DOHH2 (cell line): Measurements from ENCODE around the gene MUL1.

Experiments used
- H3F3A ChIP-seq: fragments of 200-600 bp; sonication (generic), shearing (Covaris generic); 2 replicates; pipeline ENCODE4 v1.6.0; 2016; ENCODE audit warnings: antibody characterized with exemption, mild to moderate bottlenecking; ENCODE audit not compliant: control insufficient read depth, insufficient read depth
- H3K27ac ChIP-seq: fragments of 200-600 bp; sonication (generic); 2 replicates; pipeline ENCODE4 v1.5.1; 2014; ENCODE audit warnings: low read depth, mild to moderate bottlenecking, low read length, moderate library complexity
- H3K27me3 ChIP-seq: fragments of 200-600 bp; sonication (generic); 2 replicates; pipeline ENCODE4 v1.6.1; 2014; ENCODE audit warnings: mild to moderate bottlenecking, low read length, mixed read lengths; ENCODE audit not compliant: control insufficient read depth
- H3K36me3 ChIP-seq: fragments of 200-600 bp; sonication (generic); 2 replicates; pipeline ENCODE4 v1.6.1; 2014; ENCODE audit warnings: mild to moderate bottlenecking, low read length, moderate library complexity, mixed read lengths; ENCODE audit not compliant: control insufficient read depth
- H3K4me1 ChIP-seq: fragments of 200-600 bp; sonication (generic); 2 replicates; pipeline ENCODE4 v1.6.1; 2014; ENCODE audit warnings: mild to moderate bottlenecking, low read length, mixed read lengths; ENCODE audit not compliant: control insufficient read depth
- H3K4me2 ChIP-seq: fragments of 200-600 bp; sonication (generic); 2 replicates; pipeline ENCODE4 v1.6.0; 2014; ENCODE audit warnings: mild to moderate bottlenecking, low read length, moderate library complexity
- H3K4me3 ChIP-seq: fragments of 200-600 bp; sonication (generic); 2 replicates; pipeline ENCODE4 v1.5.1; 2014; ENCODE audit warnings: mild to moderate bottlenecking, low read length, mixed read lengths
- H3K79me2 ChIP-seq: fragments of 200-600 bp; sonication (generic); 2 replicates; pipeline ENCODE4 v1.6.1; 2014; ENCODE audit warnings: mild to moderate bottlenecking, low read length, mixed read lengths; ENCODE audit not compliant: control insufficient read depth
- H3K9me2 ChIP-seq: fragments of 200-600 bp; sonication (generic); replicated peaks from 2 replicates; pipeline ENCODE4 v1.6.1; 2014; ENCODE audit warnings: mild to moderate bottlenecking, low read length, mixed read lengths; ENCODE audit not compliant: control insufficient read depth
- H3K9me3 ChIP-seq: fragments of 200-600 bp; sonication (generic); 2 replicates; pipeline ENCODE4 v1.6.1; 2014; ENCODE audit warnings: antibody characterized with exemption, low read length, mixed read lengths; ENCODE audit not compliant: control insufficient read depth, insufficient read depth
- H4K20me1 ChIP-seq: fragments of 200-600 bp; sonication (generic); 2 replicates; pipeline ENCODE4 v1.6.0; 2014; ENCODE audit warnings: low read depth, mild to moderate bottlenecking, antibody characterized with exemption, low read length, moderate library complexity; ENCODE audit not compliant: control insufficient read depth, insufficient read depth
- EZH2phosphoT487 ChIP-seq: fragments of 200-600 bp; sonication (generic); IDR thresholded peaks from 2 replicates; pipeline ENCODE4 v1.6.1; 2017; ENCODE audit warnings: borderline replicate concordance, mild to moderate bottlenecking, antibody characterized with exemption, low read length, moderate library complexity, mixed read lengths
- TF ChIP-seq, protein P1 (sequence below): fragments of 200-600 bp; sonication (generic); IDR thresholded peaks from one replicate; pipeline ENCODE4 v1.5.1; 2014; ENCODE audit warnings: antibody characterized with exemption, mild to moderate bottlenecking, low read depth, low read length; ENCODE audit not compliant: poor library complexity, severe bottlenecking

The MUL1 gene

DNA sequence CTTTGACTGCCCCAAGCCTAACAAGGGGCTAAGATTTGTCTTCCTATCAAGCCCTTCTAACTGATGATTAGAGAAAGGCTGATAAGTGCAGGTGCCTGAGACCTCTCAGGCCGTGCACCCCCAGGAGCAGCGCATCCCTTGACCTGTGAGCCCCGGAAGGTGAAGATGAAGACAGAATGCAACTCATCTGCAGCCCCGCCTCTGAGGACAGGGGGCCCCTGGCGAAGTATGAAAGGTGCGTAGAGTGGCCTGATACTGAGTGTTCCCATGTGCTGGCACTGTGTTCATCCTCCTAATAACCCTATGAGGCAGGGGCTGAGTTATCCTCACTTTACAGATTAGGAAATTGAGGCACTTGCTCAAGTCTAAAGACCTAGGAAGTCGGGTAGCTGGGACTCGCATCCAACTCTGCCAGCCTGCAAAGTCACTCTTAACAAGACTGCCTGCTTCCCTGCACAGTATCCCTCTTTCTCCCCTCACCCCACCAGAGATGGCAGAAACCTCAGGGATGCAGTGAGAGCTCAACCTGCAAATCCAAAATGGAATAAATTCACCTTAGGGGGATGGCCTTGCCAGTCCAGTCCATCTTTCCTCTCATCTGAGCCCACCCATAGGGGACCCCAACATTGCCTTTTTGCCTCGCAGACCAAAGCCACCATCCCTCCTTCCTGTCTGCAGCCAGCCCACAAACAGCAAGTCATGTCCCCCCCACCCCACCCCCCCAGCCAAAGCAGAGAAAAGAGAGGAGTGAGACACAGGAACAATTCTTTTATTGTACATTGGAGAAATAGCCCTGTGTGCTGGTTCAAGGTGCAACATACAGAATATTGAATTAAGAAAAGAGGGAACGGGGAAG lies 26.1 kb downstream of the MUL1 start:
- peaks cover 62% of the 10 kb centered on the region for H3K27me3 ChIP-seq

GRCh38 chr1:20480951-20481617 lies 26.9 kb downstream of the MUL1 start:
- H3K27me3 ChIP-seq: peaks cover 60% of the 10 kb centered on the region
- no peak overlapping the region for H3K4me2 ChIP-seq

More for the DNA sequence above, 26.1 kb downstream of the MUL1 start:
- Histone ChIP-seq H4K20me1 (no peaks in the 10 kb centered on the region), H3K4me2 (no peak overlapping the region), H3K79me2 (no peaks in the 10 kb centered on the region), H3K4me1 (0 out of 2 replicates have a peak, but pooled peaks cover 2% of the 10 kb centered on the region), H3K9me2 (no peaks in the 10 kb centered on the region), H3F3A (no peaks in the 10 kb centered on the region), H3K4me3 (no peak overlapping the region), H3K9me3 (no peaks in the 10 kb centered on the region), H3K27ac (no peak overlapping the region), H3K36me3 (no peaks in the 10 kb centered on the region)
- no peak for TF ChIP-seq EZH2phosphoT487
- TF ChIP-seq, protein P1, sequence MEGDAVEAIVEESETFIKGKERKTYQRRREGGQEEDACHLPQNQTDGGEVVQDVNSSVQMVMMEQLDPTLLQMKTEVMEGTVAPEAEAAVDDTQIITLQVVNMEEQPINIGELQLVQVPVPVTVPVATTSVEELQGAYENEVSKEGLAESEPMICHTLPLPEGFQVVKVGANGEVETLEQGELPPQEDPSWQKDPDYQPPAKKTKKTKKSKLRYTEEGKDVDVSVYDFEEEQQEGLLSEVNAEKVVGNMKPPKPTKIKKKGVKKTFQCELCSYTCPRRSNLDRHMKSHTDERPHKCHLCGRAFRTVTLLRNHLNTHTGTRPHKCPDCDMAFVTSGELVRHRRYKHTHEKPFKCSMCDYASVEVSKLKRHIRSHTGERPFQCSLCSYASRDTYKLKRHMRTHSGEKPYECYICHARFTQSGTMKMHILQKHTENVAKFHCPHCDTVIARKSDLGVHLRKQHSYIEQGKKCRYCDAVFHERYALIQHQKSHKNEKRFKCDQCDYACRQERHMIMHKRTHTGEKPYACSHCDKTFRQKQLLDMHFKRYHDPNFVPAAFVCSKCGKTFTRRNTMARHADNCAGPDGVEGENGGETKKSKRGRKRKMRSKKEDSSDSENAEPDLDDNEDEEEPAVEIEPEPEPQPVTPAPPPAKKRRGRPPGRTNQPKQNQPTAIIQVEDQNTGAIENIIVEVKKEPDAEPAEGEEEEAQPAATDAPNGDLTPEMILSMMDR: no peak

DNA sequence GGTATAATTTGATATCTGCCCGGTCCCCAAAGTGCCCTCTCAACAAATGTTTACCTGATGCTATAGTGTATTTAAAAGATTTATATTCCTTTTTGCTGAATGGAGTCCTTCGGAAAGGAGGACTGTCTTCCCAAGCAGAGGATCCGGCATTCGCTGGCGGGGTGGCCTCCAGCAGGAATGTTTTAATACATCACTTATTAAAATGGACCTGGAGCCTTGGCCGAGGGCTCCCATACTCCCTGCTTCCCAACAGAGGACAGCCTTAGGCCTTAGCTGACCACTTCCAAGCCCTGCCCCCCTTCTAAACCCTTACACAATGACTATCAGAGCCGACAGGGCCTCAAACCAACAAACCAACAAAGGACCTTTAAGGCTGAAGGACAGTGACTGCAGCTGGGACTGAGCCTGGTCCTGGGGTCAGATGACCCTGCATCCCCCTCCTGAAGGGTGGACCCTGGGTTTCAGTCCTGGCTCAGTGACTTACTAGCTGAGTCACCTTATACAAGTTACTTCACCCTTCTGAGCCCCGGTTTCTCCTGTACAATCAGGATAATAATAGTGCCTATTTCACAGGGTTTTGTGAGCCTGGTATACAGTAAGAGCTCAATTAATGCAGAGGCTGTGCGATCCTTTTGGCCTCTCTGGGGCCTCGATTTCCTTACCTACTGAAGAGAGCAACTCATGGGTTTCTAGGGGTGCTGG lies 27.6 kb downstream of the MUL1 start:
- no peak for TF ChIP-seq EZH2phosphoT487
- TF ChIP-seq, protein P1: no peak
- no peak overlapping the region for H3K27ac ChIP-seq
- 0 out of 2 replicates have a peak, but pooled peaks cover 2% of the 10 kb centered on the region for H3K4me1 ChIP-seq
- no peaks in the 10 kb centered on the region for H3K36me3 ChIP-seq
- peaks cover 59% of the 10 kb centered on the region for H3K27me3 ChIP-seq
- no peaks in the 10 kb centered on the region for H3K79me2 ChIP-seq
- no peak overlapping the region for H3K4me3 ChIP-seq
- no peaks in the 10 kb centered on the region for H3K9me2 ChIP-seq
- H3F3A ChIP-seq: no peaks in the 10 kb centered on the region
- H4K20me1 ChIP-seq: no peaks in the 10 kb centered on the region
- H3K4me2 ChIP-seq: no peak overlapping the region
- no peaks in the 10 kb centered on the region for H3K9me3 ChIP-seq

More at GRCh38 chr1:20480951-20481617, 26.9 kb downstream of the MUL1 start:
- no peaks in the 10 kb centered on the region for H3K9me2 ChIP-seq
- no peak overlapping the region for H3K27ac ChIP-seq
- TF ChIP-seq EZH2phosphoT487: no peak
- TF ChIP-seq, protein P1: no peak
- no peaks in the 10 kb centered on the region for H3K36me3 ChIP-seq
- no peaks in the 10 kb centered on the region for H4K20me1 ChIP-seq
- H3F3A ChIP-seq: no peaks in the 10 kb centered on the region
- H3K9me3 ChIP-seq: no peaks in the 10 kb centered on the region
- no peak overlapping the region for H3K4me3 ChIP-seq
- H3K79me2 ChIP-seq: no peaks in the 10 kb centered on the region
- H3K4me1 ChIP-seq: 0 out of 2 replicates have a peak, but pooled peaks cover 2% of the 10 kb centered on the region
